ENCODE data around the gene DHRSX. TPM values are rescaled to one million over a fixed set of nuclear protein-coding genes. Genes with fewer than 3 reads are reported as not detected.

Gene DHRSX
- total and polyA plus RNA-seq, 2 of the 8 experiments (the other 6 are each of a cell fraction or from before 2014, with no cell fraction given), result 35.1 to 43.4 TPM

DNA sequence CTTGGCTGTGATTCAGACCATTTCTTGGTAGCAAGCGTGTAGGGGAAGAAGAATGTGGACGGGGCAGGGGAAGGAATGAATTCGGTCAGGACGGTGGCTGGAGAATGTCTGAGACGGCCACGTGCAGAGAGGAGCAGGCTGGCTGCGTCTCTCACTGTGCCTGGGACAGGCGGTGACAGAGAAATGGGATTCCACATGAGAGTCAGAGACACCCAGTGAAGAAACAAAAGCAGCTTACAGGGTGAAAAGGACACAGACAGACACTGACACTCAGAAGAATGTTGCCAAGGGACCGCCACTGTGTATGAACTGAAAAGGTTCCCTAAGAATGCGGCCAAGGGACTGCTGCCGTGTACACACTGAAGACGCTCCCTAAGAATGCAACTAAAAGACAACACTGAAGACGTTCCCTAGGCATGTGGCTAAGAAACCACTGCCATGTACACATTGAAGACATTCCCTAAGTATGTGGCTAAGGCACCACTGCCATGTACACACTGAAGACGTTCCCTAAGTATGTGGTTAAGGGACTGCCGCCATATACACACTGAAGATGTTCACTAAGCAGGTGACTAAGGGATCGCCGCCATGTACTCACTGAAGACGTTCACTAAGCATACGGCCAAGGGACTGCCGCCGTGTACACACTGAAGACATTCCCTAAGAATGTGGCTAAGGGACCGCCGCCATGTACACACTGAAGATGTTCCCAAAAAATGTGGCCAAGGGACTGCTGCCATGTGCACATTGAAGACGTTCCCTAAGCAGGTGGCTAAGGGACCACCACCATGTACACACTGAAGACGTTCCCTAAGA, 49.1 kb downstream of the DHRSX start (continued):
- TF ChIP-seq KDM4A (IDR thresholded peaks at IDR 0.05; ENCODE audit: low read depth, low read length, severe bottlenecking) (no peak), RXRA (IDR thresholded peaks at IDR 0.05; ENCODE audit: insufficient read depth, low read depth, low read length) (no peak), RFX5 (IDR thresholded peaks at IDR 0.05; ENCODE audit: borderline replicate concordance, low read depth, low read length) (no peak), HDAC2 (IDR thresholded peaks at IDR 0.05; ENCODE audit: borderline replicate concordance in 1 of 2, low read depth in 2 of 2, low read length in 2 of 2) (no peak), SRF (IDR thresholded peaks at IDR 0.05; ENCODE audit: low read depth, low read length) (no peak), JUND (IDR thresholded peaks at IDR 0.05; ENCODE audit: low read length) (no peak), FOSL1 (IDR thresholded peaks at IDR 0.05; ENCODE audit: insufficient read depth, low read depth, low read length) (no peak), ASH2L (IDR thresholded peaks at IDR 0.05; ENCODE audit: low read length) (no peak), EGR1 (IDR thresholded peaks at IDR 0.05; ENCODE audit: borderline replicate concordance, low read depth, low read length) (peak; percentile 32; the same call in 1 of the 2 replicates), PHF8 (conservative IDR thresholded peaks at IDR 0.05; ENCODE audit: low read depth, low read length) (no peak), POLR2AphosphoS5 (IDR thresholded peaks at IDR 0.05; ENCODE audit: low read depth, low read length) (0 out of 2 replicates have a peak, but pooled peaks have one; percentile 16), SIRT6 (IDR thresholded peaks at IDR 0.05; ENCODE audit: low read length) (no peak), SP2 (IDR thresholded peaks at IDR 0.05; ENCODE audit: low read length) (no peak), KDM1A (IDR thresholded peaks at IDR 0.05; ENCODE audit: borderline replicate concordance, low read length) (peak; percentile 98), YY1 (IDR thresholded peaks at IDR 0.05; ENCODE audit: low read depth, low read length) (peak; percentile 36; the same call in 1 of the 2 replicates), SIN3A (conservative IDR thresholded peaks at IDR 0.05 in 1 of 2, IDR thresholded peaks at IDR 0.05 in 1 of 2; ENCODE audit: low read depth in 1 of 2, low read length in 2 of 2) (no peak), HDAC6 (IDR thresholded peaks at IDR 0.05; ENCODE audit: low read depth, low read length) (no peak), CREB1 (IDR thresholded peaks at IDR 0.05) (0 out of 2 replicates have a peak, but pooled peaks have one; percentile 29)
- TF ChIP-seq, protein P1, sequence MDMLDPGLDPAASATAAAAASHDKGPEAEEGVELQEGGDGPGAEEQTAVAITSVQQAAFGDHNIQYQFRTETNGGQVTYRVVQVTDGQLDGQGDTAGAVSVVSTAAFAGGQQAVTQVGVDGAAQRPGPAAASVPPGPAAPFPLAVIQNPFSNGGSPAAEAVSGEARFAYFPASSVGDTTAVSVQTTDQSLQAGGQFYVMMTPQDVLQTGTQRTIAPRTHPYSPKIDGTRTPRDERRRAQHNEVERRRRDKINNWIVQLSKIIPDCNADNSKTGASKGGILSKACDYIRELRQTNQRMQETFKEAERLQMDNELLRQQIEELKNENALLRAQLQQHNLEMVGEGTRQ (IDR thresholded peaks at IDR 0.05; ENCODE audit: low read length), result no peak
